Fibroblast of mammary gland (primary cell): ENCODE measurements around the gene RGL4.
"Not testable (repeated sequence)": the region's sequence is repeated elsewhere in the genome, so short reads cannot be mapped to it uniquely, and the experiment has no call there.

Source experiments
- DNase-seq: peaks from one replicate; pipeline ENCODE4 v3.0.0-alpha.2; 2010; ENCODE audit warnings: low read depth
- H3K4me3 ChIP-seq: 2 replicates; pipeline ENCODE4 v1.5.1; 2011; ENCODE audit warnings: low read depth, mild to moderate bottlenecking, low read length, moderate library complexity; ENCODE audit not compliant: control insufficient read depth
- TF ChIP-seq, protein P1 (sequence below): conservative IDR thresholded peaks from 2 replicates; pipeline ENCODE4 v1.5.1; 2011; ENCODE audit warnings: low read depth, low read length, inconsistent platforms; ENCODE audit not compliant: control insufficient read depth, insufficient read depth

Gene RGL4

DNA sequence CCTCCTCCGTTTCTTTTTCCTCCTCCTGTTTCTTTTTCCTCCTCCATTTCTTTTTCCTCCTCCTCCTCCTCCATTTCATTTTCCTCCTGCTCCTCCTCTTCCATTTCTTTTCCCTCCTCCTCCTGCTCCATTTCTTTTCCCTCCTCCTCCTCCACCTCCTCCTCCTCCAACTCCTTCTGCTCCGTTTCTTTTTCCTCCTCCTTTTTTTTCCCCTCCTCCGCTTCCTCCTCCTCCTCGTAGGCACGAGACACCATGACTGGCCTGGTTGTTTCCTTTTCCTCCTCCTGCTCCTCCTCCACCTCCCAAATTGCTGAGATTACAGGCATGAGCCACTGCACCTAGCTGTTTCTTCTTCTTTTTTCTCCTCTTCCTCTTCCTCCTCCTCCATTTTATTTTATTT, 33.1 kb upstream of the RGL4 start:
- DNase-seq, result peak; percentile 7
- TF ChIP-seq, protein P1, sequence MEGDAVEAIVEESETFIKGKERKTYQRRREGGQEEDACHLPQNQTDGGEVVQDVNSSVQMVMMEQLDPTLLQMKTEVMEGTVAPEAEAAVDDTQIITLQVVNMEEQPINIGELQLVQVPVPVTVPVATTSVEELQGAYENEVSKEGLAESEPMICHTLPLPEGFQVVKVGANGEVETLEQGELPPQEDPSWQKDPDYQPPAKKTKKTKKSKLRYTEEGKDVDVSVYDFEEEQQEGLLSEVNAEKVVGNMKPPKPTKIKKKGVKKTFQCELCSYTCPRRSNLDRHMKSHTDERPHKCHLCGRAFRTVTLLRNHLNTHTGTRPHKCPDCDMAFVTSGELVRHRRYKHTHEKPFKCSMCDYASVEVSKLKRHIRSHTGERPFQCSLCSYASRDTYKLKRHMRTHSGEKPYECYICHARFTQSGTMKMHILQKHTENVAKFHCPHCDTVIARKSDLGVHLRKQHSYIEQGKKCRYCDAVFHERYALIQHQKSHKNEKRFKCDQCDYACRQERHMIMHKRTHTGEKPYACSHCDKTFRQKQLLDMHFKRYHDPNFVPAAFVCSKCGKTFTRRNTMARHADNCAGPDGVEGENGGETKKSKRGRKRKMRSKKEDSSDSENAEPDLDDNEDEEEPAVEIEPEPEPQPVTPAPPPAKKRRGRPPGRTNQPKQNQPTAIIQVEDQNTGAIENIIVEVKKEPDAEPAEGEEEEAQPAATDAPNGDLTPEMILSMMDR, result no peak
- no peak overlapping the region for H3K4me3 ChIP-seq

DNA sequence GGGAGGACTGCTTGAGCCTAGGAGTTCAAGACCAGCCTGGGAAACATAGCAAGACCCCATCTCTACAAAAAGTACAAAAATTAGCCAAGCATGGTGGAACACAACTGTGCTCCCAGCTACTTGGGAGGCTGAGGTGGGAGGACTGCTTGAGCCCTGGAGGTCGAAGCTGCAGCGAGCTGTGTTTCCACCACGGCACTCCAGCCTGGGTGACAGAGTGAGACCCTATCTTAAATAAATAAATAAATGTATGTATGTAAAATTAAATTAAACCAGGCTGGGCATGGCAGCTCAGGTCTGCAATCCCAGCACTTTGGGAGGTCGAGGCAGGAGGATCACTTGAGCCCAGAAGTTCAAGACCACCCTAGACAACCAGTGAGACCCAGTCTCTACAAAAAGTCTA, 30.4 kb upstream of the RGL4 start:
- not testable (repeated sequence) for DNase-seq, H3K4me3 ChIP-seq

DNA sequence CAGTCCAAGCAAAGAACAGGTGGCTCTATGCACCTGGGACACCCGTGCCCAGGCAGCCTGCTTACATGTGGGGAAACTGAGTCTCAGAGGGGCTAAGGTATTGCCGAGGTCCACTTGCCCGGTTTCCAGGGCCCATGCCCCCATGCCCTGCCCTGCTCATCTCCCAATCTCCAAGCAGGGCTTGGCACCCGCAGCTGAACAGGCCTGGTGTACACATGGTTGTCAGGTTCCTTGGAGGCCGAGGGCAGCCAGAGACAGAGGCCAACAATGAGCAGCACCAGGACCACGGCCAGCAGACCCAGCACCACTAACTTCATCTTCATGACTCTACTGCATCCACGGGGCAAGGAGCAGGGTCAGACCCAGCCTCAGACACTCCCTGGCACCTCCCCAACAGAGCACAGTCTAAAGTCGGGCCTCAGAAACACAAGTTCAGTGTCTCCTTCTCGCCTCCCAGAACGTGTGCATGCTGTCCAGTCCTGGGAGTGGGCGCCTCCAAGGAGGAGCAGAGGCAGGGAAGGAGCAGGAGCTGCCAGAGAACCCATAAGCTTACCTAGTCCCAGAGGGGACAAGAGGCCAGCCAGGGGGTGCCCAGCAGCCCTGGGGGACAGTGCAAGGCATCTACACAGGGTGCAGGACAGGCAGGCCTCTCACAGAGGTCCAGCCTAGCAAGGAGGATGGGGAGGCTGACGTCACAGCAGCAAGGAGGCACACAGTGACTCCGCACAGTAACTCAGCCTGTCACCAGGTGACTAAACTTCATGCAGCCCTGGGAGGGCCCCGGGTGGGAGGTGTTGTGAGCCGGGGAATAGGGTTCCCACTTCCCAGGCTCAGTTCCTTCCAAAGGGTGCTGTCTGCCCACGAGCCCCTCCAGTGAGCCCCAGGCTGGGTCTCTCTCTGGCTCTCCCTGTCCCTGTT, 20.2 kb upstream of the RGL4 start:
- DNase-seq, result no peak
- TF ChIP-seq, protein P1, result no peak
- H3K4me3 ChIP-seq, result no peak overlapping the region

DNA sequence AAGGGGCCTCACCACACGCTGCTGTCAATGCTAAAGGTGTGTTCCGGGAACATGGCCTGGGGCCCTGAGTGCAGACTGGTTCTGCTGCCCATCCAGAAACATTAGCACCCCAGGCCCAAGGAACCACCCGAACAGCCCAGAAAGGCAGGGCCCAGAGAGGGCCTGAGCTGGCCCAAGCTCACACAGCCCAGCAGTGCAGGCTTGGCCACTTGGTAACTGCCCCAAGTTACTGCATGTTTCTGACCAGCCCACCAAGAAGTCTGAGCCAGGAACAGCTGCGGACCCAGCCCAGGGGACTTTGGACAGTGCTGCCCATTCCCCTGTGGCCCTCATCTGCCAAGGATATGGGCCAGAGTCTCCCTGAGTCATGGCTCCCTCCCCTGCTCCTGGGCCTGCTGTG, 19.4 kb upstream of the RGL4 start:
- H3K4me3 ChIP-seq, DNase-seq: not testable (repeated sequence)

DNA sequence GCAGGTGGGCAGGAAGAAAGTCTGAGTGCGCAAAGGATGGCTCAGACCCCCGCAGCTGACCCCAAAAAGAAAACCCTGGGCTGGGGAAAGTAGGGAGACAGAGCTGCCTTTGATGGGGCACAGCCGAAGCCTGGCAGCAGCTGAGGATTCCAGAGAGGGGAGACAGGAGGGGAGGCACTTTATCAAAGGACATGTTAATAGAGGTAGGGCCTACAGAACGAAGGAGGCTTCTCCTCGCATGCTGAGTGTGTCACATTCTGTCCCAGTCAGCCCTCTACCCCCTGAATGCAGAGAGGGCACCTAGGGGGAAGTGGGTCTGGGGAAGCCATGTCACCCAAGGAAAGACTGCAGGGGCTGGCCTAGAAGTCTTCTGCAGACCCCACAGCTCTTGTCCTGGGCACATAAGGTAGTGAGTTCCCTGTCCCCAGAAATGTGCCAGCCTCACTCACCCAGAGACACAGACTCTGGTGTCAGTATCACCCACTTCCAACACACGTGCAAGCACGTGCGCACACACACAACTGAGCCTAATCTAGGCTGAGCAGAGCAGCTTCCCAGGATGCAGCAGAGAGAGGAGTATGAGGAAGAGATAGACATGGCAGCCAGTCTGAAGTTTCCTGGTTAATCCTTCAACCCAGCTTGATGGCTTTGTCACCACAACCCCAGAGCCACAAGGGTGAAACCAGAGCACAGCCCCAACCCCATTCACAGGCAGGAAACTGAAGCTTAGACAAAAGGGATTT, 18.3 kb upstream of the RGL4 start:
- H3K4me3 ChIP-seq, DNase-seq: not testable (repeated sequence)

DNA sequence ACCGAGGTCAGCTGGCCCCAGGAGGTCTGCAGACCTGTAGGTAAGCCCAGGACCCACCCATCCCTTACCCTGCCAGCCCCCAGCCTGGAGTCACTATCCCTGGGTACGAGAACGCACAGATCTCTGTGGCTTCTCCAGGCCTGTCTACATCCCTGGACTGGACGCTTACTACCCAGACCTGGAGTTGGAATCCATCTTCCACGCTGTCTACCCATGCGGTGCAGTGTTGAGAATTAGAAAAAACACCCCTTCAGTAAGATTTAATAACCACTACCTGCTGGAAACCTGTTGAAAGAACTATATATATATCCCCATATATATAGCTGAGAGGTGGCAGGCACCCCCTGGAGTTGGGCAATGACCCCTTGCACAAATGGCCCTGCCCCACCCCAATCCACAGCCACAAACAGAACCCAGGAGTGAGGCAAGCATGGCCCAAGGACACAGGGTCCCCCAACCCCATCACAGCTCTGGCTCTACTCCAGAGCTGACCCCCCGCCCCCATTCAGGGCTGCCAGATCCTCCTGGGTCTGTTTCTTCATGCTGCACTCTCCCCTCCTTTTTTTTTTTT, 17.7 kb upstream of the RGL4 start:
- TF ChIP-seq, protein P1, result no peak

DNA sequence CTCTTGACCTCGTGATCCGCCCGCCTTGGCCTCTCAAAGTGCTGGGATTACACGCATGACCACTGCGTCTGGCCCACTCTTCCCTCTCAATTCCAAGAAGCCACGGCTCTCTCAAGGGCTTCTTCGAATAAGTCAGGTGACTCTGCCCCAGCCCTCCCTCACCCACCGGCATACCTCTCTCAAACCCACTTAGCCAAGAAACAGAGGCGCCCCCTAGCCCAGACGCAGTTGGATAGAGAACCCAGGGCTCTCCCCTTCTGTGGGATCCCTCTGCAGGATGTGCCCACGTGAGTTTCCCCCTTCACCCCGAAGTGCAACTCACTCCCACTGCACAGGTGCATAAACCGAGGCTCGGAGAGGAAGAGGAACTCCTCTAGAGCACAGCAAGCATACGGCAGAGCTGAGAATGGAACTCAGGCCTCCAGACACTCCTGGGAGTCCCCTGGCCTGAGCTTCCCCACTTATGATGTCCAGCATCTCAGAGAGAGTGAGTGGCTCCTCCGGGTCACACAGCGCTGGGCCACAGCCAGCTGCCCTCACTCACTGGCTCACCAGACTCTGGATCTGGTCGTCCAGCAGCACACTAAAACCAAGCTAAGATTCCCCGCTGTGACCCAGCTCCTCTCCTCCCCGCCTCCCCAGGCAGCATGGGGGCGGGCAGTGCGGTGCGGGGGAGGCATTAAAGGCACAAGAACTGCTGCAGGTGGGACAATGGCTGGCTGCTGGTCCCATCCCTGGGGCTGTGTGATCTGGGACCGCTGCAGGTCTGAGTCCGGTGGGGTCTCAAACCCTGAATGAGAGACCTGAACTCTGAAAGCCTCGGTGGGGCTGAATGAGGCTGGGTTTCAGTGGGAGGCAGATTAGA, 16.8 kb upstream of the RGL4 start:
- no peak for DNase-seq
- TF ChIP-seq, protein P1, result no peak

More for the DNA sequence above, 17.7 kb upstream of the RGL4 start:
- no peak overlapping the region for H3K4me3 ChIP-seq
- DNase-seq, result no peak

DNA sequence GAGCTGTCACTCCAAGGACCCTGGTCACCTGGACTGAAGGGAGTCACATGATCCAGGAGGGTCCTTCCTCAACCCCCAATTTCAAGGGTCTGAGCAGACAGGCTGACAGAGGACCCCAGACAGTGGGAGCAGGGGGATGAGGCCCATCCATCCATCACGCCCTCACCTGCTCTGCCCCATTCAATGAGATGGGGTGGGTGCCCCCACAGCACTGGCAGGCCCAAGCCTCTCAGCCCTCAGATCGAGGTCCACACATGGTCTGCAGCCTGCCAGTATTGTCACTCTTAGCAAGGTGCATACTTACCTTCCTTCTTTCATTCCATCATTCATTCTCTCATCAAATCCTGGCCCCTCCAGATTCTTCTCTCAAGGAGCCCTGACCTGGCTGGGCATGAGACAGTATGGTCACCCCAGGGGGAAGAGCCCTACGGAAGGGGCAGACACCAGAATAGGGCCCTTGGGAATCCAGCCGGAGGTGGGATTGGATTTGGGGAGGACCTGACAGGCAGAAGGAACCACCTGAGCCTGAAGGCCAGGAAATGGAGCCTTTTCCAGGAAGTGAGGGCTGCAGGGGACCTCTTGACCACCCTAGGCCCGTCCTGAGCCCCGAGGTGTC, 15.8 kb upstream of the RGL4 start:
- DNase-seq, result not testable (repeated sequence)

More for the DNA sequence above, 16.8 kb upstream of the RGL4 start:
- no peak overlapping the region for H3K4me3 ChIP-seq

More for the DNA sequence above, 15.8 kb upstream of the RGL4 start:
- not testable (repeated sequence) for H3K4me3 ChIP-seq
